ENCODE measurements around the gene DNAH3.
"Not testable (repeated sequence)": the region's sequence is repeated elsewhere in the genome, so short reads cannot be mapped to it uniquely, and the experiment has no call there.

The DNAH3 gene

DNA sequence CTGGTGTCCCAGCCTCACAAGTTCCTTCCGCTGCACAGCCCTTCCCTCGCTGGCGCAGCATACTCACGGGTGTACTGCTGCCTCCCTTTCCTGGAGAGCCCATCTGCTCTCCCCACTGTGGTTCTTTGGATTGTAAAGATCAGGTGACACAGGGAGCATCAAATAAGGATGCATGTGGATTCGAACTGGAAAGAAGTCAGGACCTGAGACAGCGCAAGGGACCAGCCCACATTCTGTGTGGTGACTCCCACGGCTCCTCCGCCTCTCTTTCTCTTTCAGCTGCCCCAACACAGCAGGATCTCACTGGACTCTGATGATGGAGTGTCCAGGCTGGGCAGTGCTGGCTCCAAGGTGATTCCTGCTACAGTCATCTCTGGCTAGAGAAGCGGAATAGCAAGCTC is 15.9 kb upstream of the DNAH3 start:
- FAIRE-seq, result no peak

DNA sequence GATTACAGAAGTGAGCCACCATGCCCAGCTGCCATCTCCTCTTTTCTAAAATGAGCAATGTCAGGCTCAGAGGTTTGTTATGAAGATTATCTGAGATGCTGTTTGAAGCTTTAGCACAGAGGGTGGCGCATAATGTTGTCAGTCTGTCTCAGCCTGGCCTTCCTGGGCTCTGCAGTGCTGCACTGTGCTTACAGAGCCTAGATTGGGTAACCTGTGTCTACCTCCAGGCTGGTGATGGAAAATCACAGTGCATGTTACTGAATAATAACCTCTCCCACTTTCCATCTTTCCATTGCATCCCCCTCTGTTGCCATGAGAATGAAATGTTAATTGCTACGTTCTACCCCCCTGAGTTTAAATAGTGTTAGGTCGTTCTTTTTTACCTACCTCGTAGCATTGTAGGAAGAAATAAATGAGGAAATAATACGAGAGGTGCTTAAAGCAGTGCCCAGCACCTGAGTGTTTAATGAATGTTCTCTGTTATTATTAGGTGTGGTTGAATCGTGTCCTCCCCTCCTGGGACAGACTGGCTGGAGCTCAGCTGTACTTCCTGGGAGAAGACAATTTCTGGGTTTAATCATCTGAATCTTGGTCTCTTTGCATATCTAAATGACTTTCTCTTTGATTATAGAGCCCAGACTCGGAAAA is 14.0 kb upstream of the DNAH3 start:
- no peak for FAIRE-seq

GRCh38 chr16:21163576-21163975 is 12.9 kb upstream of the DNAH3 start:
- no peak for FAIRE-seq

DNA sequence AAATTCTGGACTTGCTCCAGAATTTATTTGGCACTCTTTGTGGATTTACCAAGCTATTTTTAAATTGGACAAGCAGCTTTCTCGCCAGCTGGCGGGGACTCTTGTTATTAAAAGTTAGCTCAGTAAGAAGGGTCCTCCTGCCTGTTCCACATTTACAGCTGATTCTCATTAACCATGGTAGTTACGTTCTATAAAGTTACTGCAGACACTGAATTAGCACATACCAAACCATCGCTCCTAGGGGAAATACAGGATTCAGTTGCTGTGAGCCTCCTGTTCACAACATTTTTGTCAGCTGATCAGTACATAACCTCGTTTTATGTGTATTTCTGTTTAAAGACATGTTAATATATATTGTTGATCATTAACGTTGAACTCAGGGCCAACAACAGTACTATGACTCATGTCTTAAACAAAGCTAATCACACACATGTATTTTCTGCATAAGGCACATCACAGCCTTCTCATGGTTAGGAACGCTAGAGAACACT is 12.1 kb upstream of the DNAH3 start:
- no peak for FAIRE-seq

DNA sequence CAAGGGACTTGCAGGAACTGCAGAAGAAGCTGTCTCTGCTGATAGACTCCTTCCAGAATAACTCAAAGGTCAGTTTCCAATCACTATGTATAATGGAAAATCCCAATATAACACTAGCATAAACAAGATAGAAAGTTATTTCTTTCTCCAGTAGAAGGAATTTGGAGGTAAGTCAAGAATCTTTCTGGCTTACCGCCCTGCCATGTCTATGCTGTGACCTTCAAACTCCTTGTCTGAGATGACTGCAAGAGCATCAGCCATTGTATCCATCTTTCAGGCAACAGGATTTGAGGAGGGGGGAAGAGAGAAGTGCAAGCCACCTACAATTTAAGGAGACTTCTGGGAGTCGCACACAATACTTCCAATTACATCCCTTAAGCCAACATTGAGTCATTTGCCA is 10.6 kb upstream of the DNAH3 start:
- FAIRE-seq, result no peak

GRCh38 chr16:21160276-21160675 is 9.6 kb upstream of the DNAH3 start:
- FAIRE-seq, result no peak

GRCh38 chr16:21159281-21159951 is 8.8 kb upstream of the DNAH3 start:
- no peak for FAIRE-seq

- no peak for FAIRE-seq
Measured at GRCh38 chr16:21158208-21159110, 7.8 kb upstream of the DNAH3 start, which contains the start of gene LDAF1. TSS of gene LDAF1 (plus strand) at chr16:21158674. CDS start at chr16:21161183, 2,509 bp downstream.

- no peak for FAIRE-seq
Measured at GRCh38 chr16:21157632-21158031, 7.0 kb upstream of the DNAH3 start.

DNA sequence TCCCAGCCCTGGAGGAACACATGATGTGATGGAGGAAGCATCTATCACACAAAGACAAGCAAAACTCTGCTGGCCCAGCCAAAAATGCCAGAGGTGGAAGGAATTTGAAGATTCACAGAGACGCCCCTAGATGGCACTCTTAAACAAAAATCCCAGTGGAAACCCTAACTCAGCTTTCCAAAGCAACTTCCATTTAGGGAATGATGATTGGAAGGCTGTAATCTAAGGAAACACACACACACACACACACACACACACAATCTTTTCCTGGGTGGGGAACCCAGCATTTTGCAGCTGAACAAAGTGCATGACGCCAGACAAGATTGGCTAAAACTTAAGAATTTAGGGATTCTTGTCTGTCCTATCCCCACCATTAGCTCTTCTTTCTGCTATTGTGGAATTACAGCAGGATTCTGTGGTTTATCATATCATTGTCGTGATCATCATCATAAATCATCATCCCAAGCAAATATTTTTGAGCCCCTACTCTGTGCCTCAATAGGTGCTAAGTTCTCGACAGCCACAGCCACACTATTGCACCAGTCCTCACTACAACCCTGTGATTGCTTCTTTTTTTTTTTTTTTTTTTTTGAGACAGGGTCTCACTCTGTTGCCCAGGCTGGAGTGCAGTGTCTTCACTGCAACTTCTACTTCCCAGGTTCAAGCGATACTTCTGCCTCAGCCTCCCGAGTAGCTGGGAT is 6.3 kb upstream of the DNAH3 start:
- peak; percentile 79 for FAIRE-seq

DNA sequence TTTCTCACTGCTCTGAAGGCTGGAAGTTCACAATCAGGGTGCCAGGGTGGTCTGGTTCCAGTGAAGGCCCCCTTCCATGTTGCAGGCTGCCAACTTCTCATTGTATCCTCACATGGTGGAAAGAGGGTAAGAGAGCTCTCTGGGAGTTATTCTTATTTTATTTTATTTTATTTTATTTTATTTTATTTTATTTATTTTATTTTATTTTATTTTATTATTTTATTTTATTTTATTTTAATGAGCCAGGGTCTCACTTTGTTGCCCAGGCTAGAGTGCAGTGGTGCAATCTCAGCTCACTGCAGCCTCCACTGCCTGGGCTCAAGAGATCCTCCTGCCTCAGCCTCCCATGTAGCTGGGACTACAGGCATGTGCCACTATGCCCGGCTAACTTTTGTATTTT is 5.4 kb upstream of the DNAH3 start:
- FAIRE-seq, result not testable (repeated sequence)

DNA sequence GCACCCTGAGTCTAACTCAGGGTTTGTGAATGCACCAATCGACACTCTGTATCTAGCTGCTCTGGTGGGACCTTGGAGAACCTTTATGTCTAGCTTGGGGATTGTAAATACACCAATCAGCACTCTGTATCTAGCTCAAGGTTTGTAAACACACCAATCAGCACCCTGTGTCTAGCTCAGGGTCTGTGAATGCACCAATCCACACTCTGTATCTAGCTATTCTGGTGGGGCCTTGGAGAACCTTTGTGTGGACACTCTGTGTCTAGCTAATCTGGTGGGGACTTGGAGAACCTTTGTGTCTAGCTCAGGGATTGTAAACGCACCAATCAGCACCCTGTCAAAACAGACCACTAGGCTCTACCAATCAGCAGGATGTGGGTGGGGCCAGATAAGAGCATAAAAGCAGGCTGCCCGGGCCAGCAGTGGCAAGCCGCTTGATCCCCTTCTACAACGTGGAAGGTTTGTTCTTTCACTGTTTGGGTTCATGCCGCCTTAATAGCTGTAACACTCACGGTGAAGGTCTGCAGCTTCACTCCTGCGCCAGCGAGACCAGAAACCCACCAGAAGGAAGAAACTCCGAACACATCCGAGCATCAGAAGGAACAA is 2.6 kb upstream of the DNAH3 start:
- not testable (repeated sequence) for FAIRE-seq

DNA sequence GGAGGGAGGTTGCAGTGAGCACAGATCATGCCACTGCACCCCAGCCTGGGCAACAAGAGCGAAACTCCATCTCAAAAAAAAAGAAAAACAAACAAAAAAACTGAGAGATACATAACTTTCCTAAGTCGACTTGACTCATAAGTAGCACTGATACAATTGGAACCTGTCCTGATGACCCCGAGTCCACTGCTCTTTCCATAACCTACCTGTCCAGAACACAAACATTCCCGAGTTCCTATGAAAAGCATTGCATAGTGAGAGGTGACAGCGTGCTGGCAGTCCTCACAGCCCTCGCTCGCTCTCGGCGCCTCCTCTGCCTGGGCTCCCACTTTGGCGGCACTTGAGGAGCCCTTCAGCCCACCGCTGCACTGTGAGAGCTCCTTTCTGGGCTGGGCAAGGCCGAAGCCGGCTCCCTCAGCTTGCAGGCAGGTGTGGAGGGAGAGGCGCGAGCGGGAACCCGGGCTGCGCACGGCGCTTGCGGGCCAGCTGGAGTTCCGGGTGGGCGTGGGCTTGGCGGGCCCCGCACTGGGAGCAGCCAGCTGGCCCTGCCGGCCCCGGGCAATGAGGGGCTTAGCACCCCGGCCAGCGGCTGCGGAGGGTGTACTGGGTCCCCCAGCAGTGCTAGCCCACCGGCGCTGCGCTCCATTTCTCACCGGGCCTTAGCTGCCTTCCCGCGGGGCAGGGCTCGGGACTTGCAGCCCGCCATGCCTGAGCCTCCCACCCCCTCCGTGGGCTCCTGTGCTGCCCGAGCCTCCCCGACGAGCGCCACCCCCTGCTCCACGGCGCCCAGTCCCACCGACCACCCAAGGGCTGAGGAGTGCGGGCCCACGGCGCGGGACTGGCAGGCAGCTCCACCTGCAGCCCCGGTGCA is 1.7 kb upstream of the DNAH3 start:
- not testable (repeated sequence) for FAIRE-seq

DNA sequence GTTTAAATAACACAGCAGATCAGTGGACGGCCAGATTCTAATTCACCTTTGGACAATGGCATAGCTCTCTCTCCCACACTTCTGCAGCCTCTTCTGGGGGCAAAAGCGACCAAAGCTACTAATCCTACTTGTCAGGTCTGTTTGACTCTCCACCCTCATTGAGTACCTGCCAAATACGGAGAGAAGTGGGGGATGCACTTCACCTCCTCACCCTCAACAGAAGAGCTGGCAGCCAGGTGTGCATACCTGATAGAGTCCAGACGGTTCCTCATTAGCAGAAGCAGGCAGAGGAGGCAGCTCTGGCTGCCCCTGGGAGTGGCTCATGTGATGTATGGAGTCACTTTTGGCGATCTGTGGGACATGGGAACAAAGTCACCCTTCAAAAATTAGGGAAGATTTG is 4.9 kb downstream of the DNAH3 start:
- no peak for FAIRE-seq

- FAIRE-seq, result no peak
Measured at GRCh38 chr16:21134053-21134452, 16.6 kb downstream of the DNAH3 start.

- FAIRE-seq, result no peak
Measured at GRCh38 chr16:21130811-21131210, 19.8 kb downstream of the DNAH3 start.

GRCh38 chr16:21128991-21129390 is 21.7 kb downstream of the DNAH3 start:
- no peak for FAIRE-seq

DNA sequence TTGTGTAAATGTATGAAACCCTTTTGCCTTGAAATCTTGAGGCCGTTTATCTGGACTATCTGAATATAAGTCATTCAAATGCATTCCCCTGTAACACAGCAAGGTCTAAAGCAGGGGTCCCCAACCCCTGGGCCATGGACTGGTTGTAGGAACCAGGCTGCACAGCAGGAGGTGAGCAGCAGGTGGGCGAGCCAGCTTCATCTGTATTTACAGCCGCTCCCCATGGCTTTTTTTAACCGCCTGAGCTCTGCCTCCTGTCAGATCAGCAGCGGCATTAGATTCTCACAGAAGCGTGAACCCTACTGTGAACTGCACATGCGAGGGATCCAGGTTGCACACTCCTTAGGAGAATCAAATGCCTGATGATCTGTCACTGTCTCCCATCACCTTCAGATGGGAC is 24.1 kb downstream of the DNAH3 start:
- no peak for FAIRE-seq

GRCh38 chr16:21125191-21125590 is 25.5 kb downstream of the DNAH3 start:
- FAIRE-seq, result no peak

DNA sequence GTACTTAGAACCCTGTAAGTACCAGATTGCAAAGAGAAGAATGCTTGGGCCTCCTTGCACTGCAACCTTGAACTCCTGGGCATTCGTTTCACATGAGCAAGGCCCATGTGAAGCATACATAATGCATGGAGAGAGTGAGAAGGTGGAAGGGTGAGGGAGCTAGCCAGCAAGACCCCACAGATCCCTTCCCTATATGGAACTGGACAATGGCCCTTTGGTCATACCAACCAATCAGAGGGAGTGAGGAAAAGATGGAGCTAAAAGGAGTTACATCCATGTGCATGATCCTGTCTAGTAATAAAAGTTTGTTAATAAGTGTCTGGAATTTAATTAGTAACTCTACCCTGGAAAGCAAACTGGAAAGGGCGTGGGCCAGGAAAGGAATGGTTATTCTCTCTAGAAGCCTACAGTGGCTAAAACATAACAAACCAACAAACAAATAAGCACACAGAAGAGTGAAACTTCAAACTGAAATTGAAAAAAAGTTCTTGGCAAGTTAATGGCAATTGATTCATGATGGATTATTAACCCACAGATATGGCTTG is 29.6 kb downstream of the DNAH3 start:
- no peak for FAIRE-seq

- no peak for FAIRE-seq
Measured at GRCh38 chr16:21117567-21117966, 33.1 kb downstream of the DNAH3 start.

Measured in G401.6 (cell line).